Neural crest cell (in vitro differentiated cells): ENCODE data around the gene SLC1A2. TPM values are rescaled to one million over a fixed set of nuclear protein-coding genes. Genes with fewer than 3 reads are reported as not detected.

Experiments
- DNase-seq: peaks from one replicate; pipeline ENCODE4 v3.0.0; 2021; ENCODE audit warnings: low read depth, mixed read lengths, low spot score
- H3K27ac Mint-ChIP-seq: one replicate; pipeline ENCODE4 v1.8.0; 2021; ENCODE audit warnings: mild to moderate bottlenecking, mixed read lengths; ENCODE audit not compliant: unreplicated experiment
- H3K27me3 Mint-ChIP-seq: 2 replicates; pipeline ENCODE4 v1.8.0; 2021; ENCODE audit warnings: low read depth, mild to moderate bottlenecking, mixed read lengths
- H3K36me3 Mint-ChIP-seq: 2 replicates; pipeline ENCODE4 v1.8.0; 2021; ENCODE audit warnings: low read depth, mild to moderate bottlenecking, mixed read lengths
- H3K4me1 Mint-ChIP-seq: 2 replicates; pipeline ENCODE4 v1.8.0; 2021; ENCODE audit warnings: mixed read lengths
- H3K4me3 Mint-ChIP-seq: one replicate; pipeline ENCODE4 v1.8.0; 2021; ENCODE audit warnings: mild to moderate bottlenecking, mixed read lengths
- H3K9me3 Mint-ChIP-seq: 2 replicates; pipeline ENCODE4 v1.8.0; 2021; ENCODE audit warnings: mixed read lengths
- CTCF ChIP-seq: fragments of 200-600 bp; sonication (generic); conservative IDR thresholded peaks from 2 replicates; pipeline ENCODE4 v1.5.0; 2021; ENCODE audit warnings: antibody characterized with exemption, mild to moderate bottlenecking
- total RNA-seq: library from RNA; stranded (reverse); gene quantifications from 2 replicates; pipeline ENCODE4 v1.2.1, GENCODE V29; 2021

The SLC1A2 gene
- total RNA-seq, 1 donor from 2014 or later: 2.7 TPM

- Mint-ChIP-seq H3K4me1 (peaks cover 3% of the 10 kb centered on the region), H3K27me3 (no peaks in the 10 kb centered on the region), H3K9me3 (no peaks in the 10 kb centered on the region), H3K27ac (no peak overlapping the region), H3K4me3 (no peak overlapping the region), H3K36me3 (no peaks in the 10 kb centered on the region)
- no peak for TF ChIP-seq CTCF
- no peak for DNase-seq
These were observed 98.2 kb downstream of the SLC1A2 start for GRCh38 chr11:35321111-35321510.

GRCh38 chr11:35318977-35319925 lies 100.1 kb downstream of the SLC1A2 start:
- Mint-ChIP-seq H3K27ac (no peak overlapping the region), H3K27me3 (no peaks in the 10 kb centered on the region)

GRCh38 chr11:35318309-35318708 lies 101.0 kb downstream of the SLC1A2 start:
- Mint-ChIP-seq H3K4me3 (no peak overlapping the region), H3K27ac (no peak overlapping the region), H3K27me3 (no peaks in the 10 kb centered on the region), H3K9me3 (no peaks in the 10 kb centered on the region), H3K4me1 (peaks cover 3% of the 10 kb centered on the region), H3K36me3 (no peaks in the 10 kb centered on the region)
- no peak for DNase-seq
- no peak for TF ChIP-seq CTCF

More at GRCh38 chr11:35318977-35319925, 100.1 kb downstream of the SLC1A2 start:
- Mint-ChIP-seq H3K4me3 (no peak overlapping the region), H3K36me3 (no peaks in the 10 kb centered on the region), H3K4me1 (peaks cover 3% of the 10 kb centered on the region), H3K9me3 (no peaks in the 10 kb centered on the region)
- no peak for TF ChIP-seq CTCF
- DNase-seq: no peak

GRCh38 chr11:35317253-35317652 lies 102.1 kb downstream of the SLC1A2 start:
- Mint-ChIP-seq H3K4me1 (peaks cover 3% of the 10 kb centered on the region), H3K9me3 (no peaks in the 10 kb centered on the region), H3K27me3 (no peaks in the 10 kb centered on the region), H3K27ac (no peak overlapping the region), H3K36me3 (no peaks in the 10 kb centered on the region), H3K4me3 (no peak overlapping the region)
- DNase-seq: no peak
- no peak for TF ChIP-seq CTCF

GRCh38 chr11:35316161-35316560 lies 103.2 kb downstream of the SLC1A2 start:
- peaks cover 2% of the 10 kb centered on the region for H3K4me1 Mint-ChIP-seq
- DNase-seq: no peak
- H3K4me3 Mint-ChIP-seq: no peak overlapping the region
- no peaks in the 10 kb centered on the region for H3K36me3 Mint-ChIP-seq
- no peak overlapping the region for H3K27ac Mint-ChIP-seq
- no peaks in the 10 kb centered on the region for H3K9me3 Mint-ChIP-seq
- no peak for TF ChIP-seq CTCF
- no peaks in the 10 kb centered on the region for H3K27me3 Mint-ChIP-seq
